ENCODE measurements around the gene SRP19.
"Not testable (repeated sequence)": the region's sequence is repeated elsewhere in the genome, so short reads cannot be mapped to it uniquely, and the experiment has no call there.

The SRP19 gene

DNA sequence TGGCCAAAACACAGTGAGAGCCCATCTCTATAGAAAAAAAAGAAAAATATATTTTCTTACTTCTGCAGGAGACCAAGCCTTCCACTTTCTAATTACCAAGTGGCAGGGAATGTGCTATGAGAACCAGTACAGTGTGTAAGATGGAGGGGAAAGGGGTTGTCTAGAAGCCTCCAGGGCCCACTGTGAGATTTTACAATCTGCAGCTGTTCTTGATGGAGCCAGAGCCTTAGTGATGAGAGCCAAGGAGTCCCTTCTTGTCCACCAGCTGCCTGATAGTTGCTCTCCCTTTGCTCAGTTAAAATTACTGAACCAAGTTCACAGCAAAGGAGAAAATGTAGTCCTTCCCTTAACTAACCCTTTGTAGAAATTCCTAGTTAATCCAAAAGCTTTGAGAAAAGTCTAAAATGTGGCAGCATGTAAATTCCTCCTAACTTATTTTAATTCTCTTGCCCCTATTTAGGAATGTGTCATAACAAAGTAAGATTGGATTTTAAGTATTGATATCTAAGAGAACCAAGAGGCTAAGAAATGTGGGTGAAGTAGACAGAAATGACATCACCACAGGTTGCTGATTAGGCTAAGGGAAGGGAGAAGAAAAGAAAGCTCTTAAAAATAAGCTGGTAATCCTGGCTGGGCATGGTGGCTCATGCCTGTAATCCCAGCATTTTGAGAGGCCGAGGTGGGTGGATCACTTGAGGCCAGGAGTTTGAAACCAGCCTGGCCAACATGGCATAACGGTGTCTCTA, 19.3 kb downstream of the SRP19 start:
- TF ChIP-seq JUND (IDR thresholded peaks at IDR 0.05; ENCODE audit: low read depth) = no peak
- in situ Hi-C loops (cut with HindIII; ENCODE audit: low pct_unique_long_range_greater_than_20kb, low sequenced_read_pairs) = no loop called here
- no peak for DNase-seq (ENCODE audit: low read depth in 1 of 2, low spot score in 1 of 2)

DNA sequence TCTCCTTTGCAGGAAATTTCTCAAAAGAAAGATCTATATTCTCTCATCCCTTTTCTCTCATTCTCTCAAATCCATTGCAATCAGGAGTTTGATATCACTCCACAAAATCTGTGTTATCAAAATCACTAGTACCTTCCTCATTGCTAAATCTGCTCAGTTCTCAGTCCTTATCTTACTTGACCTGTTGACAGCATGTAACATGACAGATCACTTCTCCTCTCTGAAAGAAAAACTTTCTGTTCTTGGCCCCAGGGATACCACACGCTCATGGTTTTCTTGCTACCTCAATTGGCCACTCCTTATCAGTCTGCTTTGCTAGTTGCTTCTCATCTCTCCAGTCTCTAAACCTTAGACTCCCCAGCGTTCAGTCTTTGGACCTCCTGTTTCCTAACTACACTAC, 22.1 kb downstream of the SRP19 start:
- TF ChIP-seq JUND (IDR thresholded peaks at IDR 0.05; ENCODE audit: low read depth) = no peak
- DNase-seq (ENCODE audit: low read depth in 1 of 2, low spot score in 1 of 2) = no peak
- in situ Hi-C loops (cut with HindIII; ENCODE audit: low pct_unique_long_range_greater_than_20kb, low sequenced_read_pairs) = no loop called here

DNA sequence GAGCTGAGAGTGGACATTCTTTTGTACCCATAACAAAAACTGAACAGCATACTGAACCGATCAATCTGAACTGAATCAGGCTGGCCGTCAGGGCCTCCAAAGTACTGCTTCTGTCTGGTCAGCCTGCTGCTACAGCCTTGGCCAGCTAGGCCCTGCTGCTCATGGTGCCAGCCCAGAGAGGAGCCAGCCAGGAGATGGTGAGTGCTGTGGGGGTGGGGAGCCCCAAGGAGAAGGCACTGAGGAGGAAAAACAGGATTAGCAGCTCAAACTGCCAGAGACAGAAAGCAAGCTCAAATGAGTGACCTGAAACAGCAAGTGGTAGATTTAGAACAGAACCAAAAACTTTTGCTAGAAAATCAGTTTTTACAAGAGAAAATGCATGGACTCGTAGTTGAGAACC, 23.9 kb downstream of the SRP19 start:
- no peak for TF ChIP-seq JUND (IDR thresholded peaks at IDR 0.05; ENCODE audit: low read depth)
- DNase-seq (ENCODE audit: low read depth in 1 of 2, low spot score in 1 of 2) = peak in 1 of 2 experiments; percentile 87
- in situ Hi-C loops (cut with HindIII; ENCODE audit: low pct_unique_long_range_greater_than_20kb, low sequenced_read_pairs) = no loop called here

DNA sequence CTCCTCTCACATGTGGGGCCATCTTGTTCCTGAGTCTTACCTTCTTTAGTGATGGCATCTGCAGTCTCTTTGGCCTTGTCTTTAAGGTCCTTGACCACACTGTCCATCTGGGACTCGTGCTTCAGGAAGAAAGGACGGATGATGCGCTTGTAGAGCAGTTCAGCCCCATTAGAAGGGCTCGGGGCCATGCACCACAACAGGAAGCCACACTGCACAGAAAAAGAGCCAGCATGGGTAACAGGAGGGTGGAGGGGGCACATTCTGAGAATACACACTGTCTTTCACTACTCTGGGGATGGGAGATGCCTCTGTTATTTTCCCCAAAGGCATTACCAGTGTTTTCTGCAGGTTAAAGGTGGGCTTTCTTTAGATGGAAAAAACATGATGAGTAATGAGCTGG, 25.9 kb downstream of the SRP19 start:
- no peak for TF ChIP-seq JUND (IDR thresholded peaks at IDR 0.05; ENCODE audit: low read depth)
- no peak for DNase-seq (ENCODE audit: low read depth in 1 of 2, low spot score in 1 of 2)
- in situ Hi-C loops (cut with HindIII; ENCODE audit: low pct_unique_long_range_greater_than_20kb, low sequenced_read_pairs) = no loop called here

- DNase-seq (ENCODE audit: low read depth in 1 of 2, low spot score in 1 of 2); in situ Hi-C loops (cut with HindIII; ENCODE audit: low pct_unique_long_range_greater_than_20kb, low sequenced_read_pairs): not testable (repeated sequence)
Observed at GRCh38 chr5:112892066-112892465, 31.0 kb downstream of the SRP19 start.

DNA sequence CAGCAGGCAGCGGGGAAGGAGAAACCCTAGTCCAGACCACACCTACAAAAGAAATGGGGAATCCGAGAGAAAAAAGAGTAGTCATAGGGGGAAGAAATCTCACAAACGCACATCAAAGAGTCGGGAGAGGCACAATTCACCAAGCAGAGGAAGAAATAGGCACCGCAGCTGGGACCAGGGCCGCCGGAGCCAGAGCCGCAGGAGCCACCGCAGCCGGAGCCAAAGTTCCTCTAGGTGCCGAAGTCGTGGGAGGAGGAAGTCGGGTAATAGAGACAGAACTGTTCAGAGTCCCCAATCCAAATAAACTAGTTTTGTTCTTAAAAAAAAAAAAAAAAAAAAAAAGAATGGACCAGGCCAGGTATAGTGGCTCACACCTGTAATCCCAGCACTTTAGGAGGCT, 31.7 kb downstream of the SRP19 start:
- TF ChIP-seq JUND (IDR thresholded peaks at IDR 0.05; ENCODE audit: low read depth) = no peak
- in situ Hi-C loops (cut with HindIII; ENCODE audit: low pct_unique_long_range_greater_than_20kb, low sequenced_read_pairs) = no loop called here
- DNase-seq (ENCODE audit: low read depth in 1 of 2, low spot score in 1 of 2) = no peak

- TF ChIP-seq JUND (IDR thresholded peaks at IDR 0.05; ENCODE audit: low read depth) = no peak
- DNase-seq (ENCODE audit: low read depth in 1 of 2, low spot score in 1 of 2) = no peak
- in situ Hi-C loops (cut with HindIII; ENCODE audit: low pct_unique_long_range_greater_than_20kb, low sequenced_read_pairs) = no loop called here
Observed at GRCh38 chr5:112895682-112896081, 34.6 kb downstream of the SRP19 start.

DNA sequence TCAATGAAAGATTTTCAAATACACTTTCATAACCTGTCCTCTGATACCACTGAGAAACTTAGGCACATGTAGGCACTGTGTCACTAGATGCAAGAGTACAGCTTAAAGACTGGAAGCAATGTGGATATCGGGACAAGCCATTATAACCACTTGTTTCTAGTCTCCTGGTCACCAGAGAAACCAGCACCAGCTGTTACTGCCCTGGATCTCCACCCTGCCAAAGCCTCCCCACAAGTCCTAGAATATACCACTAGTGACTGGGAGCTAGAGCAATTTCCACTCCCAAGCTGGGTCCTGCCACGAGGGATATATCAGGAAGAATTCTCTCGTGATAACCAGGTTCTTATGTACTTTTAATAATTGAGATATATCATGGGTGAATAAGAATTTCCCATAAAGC, 41.5 kb downstream of the SRP19 start:
- in situ Hi-C loops (cut with HindIII; ENCODE audit: low pct_unique_long_range_greater_than_20kb, low sequenced_read_pairs) = no loop called here
- no peak for TF ChIP-seq JUND (IDR thresholded peaks at IDR 0.05; ENCODE audit: low read depth)
- DNase-seq (ENCODE audit: low read depth in 1 of 2, low spot score in 1 of 2) = no peak

- in situ Hi-C loops (cut with HindIII; ENCODE audit: low pct_unique_long_range_greater_than_20kb, low sequenced_read_pairs); DNase-seq (ENCODE audit: low read depth in 1 of 2, low spot score in 1 of 2): not testable (repeated sequence)
Observed at GRCh38 chr5:112904996-112905395, 43.9 kb downstream of the SRP19 start.

GRCh38 chr5:112906637-112907036, 45.5 kb downstream of the SRP19 start:
- in situ Hi-C loops (cut with HindIII; ENCODE audit: low pct_unique_long_range_greater_than_20kb, low sequenced_read_pairs) = no loop called here
- DNase-seq (ENCODE audit: low read depth in 1 of 2, low spot score in 1 of 2) = no peak
- TF ChIP-seq JUND (IDR thresholded peaks at IDR 0.05; ENCODE audit: low read depth) = no peak

DNA sequence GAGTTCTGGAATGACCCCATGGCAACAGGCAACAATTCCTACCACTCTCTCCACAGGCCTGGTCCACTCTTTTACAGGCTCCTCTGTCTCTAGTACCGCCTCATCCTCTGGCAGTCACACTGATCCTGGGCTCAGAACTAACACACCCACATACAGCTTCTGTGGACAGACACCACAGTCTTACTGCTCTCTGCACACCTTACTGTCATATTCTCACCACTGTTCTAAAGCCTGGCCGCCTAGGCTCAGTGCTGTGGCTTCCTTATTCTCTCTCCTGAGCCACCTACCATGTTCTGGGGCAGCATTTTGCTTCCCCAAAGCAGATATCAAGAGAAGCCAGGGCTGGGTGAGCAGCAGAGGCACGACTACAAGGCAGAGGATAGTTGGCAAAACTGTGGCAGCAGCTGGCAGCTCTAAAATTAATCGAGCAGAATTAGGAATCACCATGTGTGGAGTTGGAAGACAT, 46.1 kb downstream of the SRP19 start:
- no peak for DNase-seq (ENCODE audit: low read depth in 1 of 2, low spot score in 1 of 2)
- no peak for TF ChIP-seq JUND (IDR thresholded peaks at IDR 0.05; ENCODE audit: low read depth)
- in situ Hi-C loops (cut with HindIII; ENCODE audit: low pct_unique_long_range_greater_than_20kb, low sequenced_read_pairs) = no loop called here

DNA sequence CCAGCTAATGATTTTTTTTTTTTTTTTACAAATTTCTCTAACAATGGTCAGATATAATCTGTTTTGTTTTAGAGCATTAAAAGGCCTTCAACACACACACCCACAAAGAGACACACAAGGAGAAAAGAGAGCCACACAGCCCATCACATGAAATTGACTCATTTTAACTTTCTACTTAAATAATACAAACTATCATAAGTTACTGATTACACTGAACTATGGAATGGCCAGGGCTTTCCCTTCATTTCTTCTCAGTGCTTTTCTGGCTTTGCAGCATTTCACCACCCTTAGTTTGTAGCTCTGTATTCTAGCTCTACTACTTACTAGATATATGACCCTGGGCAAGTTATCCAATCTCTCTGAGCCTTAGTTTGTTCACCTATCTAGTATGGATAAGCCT, 47.8 kb downstream of the SRP19 start:
- no peak for TF ChIP-seq JUND (IDR thresholded peaks at IDR 0.05; ENCODE audit: low read depth)
- in situ Hi-C loops (cut with HindIII; ENCODE audit: low pct_unique_long_range_greater_than_20kb, low sequenced_read_pairs) = no loop called here
- DNase-seq (ENCODE audit: low read depth in 1 of 2, low spot score in 1 of 2) = no peak

DNA sequence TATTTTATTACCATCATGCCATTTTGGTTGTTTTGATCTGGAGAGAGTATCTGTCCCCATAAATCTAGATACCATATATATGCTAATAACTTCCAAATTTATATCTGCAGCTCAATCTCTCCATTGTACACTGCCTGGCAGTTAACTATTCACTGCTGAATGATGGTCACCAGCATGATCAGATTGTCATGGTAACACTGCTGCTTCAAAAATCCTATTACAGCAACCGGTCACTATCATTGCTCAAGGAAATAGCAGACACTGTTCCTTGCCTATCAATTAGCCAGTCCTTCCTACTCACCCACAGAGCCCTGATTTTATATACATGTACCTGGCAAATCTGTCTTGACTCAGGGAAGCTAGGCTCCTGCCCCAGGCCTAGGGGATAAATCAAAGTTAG, 49.4 kb downstream of the SRP19 start:
- TF ChIP-seq JUND (IDR thresholded peaks at IDR 0.05; ENCODE audit: low read depth) = no peak
- DNase-seq (ENCODE audit: low read depth in 1 of 2, low spot score in 1 of 2) = no peak
- in situ Hi-C loops (cut with HindIII; ENCODE audit: low pct_unique_long_range_greater_than_20kb, low sequenced_read_pairs) = no loop called here

- no peak for TF ChIP-seq JUND (IDR thresholded peaks at IDR 0.05; ENCODE audit: low read depth)
- in situ Hi-C loops (cut with HindIII; ENCODE audit: low pct_unique_long_range_greater_than_20kb, low sequenced_read_pairs) = no loop called here
- no peak for DNase-seq (ENCODE audit: low read depth in 1 of 2, low spot score in 1 of 2)
Observed at GRCh38 chr5:112914584-112914983, 53.5 kb downstream of the SRP19 start.
